Stimulated activated CD8-positive, alpha-beta memory T cell treated with anti-CD3 and anti-CD28 coated beads, Interleukin-12 subunit alpha, Interleukin-12 subunit beta, amount 100 ng/mL, for 1 hour (primary cell): Measurements from ENCODE around the gene DAPP1.
A peak's percentile ranks its signal among the peaks of the same experiment; 100 is the strongest.
"Not testable (repeated sequence)": the region's sequence is repeated elsewhere in the genome, so short reads cannot be mapped to it uniquely, and the experiment has no call there.

Experiments used
- DNase-seq: peaks from one replicate; pipeline ENCODE4 v3.0.0-alpha.2; 2020; ENCODE audit warnings: low read depth

The DAPP1 gene, protein sequence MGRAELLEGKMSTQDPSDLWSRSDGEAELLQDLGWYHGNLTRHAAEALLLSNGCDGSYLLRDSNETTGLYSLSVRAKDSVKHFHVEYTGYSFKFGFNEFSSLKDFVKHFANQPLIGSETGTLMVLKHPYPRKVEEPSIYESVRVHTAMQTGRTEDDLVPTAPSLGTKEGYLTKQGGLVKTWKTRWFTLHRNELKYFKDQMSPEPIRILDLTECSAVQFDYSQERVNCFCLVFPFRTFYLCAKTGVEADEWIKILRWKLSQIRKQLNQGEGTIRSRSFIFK

DNA sequence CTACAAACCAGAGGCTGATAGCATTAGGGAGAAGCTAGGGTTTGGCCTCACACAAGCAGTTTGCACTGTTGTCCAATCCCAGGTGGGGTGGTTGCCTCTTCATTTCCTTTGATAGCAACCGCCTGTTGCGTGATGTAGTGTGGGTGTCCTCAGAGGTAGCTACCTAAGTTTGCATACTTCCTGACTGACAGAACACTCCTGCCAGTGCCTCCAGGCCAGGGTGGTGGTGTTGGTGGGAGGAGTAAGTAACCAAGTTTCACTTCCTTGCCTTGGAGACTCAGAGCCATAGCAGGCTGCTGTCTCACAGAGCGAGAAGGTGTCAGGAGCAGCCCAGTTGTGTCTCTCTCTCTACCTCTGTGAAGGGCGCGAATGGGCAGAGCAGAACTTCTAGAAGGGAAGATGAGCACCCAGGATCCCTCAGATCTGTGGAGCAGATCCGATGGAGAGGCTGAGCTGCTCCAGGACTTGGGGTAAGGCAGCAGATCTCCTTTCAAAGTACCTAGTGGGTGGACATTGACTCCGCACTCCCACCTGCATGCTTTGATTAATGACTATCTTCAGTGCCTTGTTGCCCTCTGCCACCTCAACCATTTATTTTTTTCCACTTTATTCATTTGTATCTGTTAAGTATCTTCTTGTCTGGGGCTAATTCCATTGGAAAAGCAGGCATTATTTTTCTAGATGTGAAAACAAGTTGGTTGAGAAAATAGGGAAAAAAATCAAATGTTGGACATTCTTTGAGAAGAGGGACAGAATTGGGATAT is at the start of gene DAPP1:
DAPP1 (plus strand) TSS at position 283 of the 764 bp plus-strand sequence; CDS start at position 370, 87 bp downstream.
- DNase-seq: peak; percentile 35

DNA sequence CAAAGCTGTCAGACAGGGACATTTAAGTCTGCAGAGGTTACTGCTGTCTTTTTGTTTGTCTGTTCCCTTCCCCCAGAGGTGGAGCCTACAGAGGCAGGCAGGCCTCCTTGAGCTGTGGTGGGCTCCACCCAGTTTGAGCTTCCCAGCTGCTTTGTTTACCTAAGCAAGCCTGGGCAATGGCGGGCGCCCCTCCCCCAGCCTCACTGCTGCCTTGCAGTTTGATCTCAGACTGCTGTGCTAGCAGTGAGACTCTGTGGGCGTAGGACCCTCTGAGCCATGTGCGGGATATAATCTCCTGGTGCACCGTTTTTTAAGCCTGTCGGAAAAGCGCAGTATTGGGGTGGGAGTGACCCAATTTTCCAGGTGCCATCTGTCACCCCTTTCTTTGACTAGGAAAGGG is 45.8 kb upstream of the DAPP1 start:
- not testable (repeated sequence) for DNase-seq

DNA sequence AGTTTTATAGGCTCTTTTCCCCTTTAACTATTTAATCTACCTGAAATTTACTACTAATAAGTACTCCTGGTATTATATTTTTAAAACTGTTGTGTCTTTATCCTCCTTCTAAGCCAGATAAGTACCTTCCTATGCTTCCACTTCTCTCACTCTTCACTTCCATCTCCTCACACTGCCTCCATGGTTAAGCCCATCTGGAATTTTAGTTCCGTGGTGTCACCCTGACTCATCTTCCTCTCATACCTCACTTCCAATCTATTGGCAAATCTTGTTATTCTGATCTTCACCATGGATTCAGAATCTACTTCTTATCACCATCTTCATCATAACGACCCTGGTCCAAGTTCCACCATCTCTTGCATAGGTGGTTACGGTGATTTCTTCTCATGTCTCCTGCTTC is 32.7 kb upstream of the DAPP1 start:
- DNase-seq: no peak

DNA sequence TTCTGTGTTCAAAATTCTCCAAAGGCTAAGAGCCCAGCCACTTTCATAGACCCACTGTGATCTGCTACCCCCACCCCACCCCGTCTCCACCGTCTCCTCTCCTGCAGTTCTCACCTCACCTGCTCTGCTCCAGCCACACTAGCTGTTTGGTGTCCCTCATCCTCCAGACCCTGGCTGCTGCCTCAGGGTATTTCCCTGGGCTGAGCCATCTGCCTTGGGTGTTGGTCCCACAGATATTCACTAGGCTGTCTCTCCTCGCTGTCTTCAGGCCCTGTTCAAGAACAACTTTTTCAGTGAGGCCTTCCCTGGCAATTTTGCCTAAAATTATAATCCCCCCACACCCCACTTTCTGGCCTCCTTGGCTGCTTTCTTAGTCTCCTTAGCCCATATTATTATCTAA is 31.8 kb upstream of the DAPP1 start:
- DNase-seq: no peak

DNA sequence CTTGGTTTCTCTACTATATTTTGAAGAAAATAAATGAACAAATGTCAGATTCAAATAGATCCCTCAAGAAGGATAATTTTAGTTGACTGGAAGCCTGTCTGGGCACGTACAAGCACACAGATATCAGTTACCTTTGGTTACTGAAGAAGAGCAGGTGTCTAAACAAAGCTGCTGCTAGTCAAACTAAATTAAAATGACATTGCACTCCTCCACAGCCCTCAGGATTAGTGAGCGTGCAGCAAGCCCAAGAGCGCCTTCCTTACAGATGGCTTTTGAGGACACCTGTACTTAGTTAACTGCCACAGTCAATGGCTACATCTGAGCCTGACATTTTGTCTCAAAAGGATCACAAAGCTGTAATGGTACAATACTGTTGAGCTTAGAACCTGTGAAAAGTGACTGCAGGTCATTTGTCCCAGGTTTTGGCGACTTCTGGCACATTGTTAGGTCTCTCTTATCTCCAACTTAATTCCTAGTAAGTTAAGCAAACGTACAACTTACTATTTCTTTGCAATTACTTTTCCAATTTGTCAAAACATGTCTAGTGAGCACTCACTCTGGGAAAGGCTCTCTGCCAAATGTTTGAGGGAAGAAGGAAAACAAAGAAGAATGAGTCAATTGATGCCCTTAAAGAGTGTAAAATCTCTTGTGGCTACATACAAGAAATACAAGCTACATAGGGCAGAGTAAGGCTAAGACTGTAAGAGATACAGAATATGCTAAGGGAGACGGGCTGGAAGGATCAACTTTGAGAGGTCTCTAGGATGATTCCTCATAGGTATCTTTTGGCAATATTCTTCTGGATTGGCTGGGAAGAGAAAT is 25.6 kb upstream of the DAPP1 start:
- no peak for DNase-seq

DNA sequence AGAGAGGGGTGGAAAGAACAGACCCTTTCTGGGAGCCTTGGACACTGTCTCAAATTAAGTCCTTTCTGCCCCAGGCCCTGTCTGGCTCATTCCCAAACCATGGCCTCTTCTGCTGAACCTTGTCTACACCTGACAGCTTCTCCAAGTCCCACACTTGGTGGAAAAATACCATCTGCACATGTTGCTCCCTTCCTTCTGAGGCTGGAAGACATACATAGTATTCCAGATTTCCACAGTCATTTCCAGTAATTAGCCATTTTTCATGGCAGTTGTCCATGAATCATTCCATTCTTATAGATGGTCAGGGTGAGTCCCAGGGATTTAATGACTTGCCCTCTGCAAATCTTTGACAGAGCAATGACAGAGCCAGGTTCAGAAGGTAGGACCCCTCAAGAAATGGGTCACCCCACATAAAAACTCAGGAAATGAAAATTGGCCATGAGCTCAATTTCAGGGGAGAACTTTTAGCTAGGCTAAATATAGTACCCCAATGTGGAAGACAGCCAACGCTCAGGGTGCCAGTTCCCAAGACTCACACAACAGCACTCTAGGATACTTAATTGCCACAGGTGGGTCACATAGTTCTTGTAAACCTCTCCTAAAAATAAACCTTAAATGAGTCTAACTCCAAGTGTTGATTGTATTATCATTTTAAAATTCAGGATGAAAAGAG is 16.2 kb upstream of the DAPP1 start:
- no peak for DNase-seq

DNA sequence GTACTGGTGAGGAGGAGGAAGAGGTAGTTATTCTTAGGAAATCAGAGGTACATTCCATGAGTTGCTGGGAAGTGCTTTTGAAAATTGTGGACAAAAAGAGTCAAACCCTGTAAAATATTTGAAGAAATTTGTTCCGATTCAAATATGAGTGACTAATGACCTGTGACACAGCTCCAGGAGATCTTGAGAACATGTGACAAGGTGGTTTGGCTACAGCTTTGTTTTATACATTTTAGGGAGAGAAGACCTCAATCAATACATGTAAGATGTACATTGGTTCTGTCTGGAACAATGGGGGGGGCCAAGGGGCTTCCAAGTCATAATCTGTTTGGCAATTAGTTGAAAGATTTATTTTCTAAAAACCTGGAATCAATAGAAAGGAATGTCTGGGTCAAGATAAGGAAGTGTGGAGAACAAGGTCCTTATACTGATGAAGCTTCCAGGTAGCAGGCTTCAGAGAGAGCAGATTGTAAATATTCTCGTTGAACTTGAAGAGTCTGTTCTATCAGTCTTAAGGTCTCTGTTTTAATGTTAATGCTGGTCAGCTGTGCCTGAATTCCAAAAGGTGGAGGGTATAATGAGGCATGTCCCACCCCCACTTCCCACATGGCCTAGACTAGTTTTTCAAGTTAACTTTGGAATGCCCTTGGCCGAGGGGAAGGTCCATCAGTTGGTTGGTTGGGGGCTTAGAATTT is 15.5 kb upstream of the DAPP1 start:
- DNase-seq: no peak

DNA sequence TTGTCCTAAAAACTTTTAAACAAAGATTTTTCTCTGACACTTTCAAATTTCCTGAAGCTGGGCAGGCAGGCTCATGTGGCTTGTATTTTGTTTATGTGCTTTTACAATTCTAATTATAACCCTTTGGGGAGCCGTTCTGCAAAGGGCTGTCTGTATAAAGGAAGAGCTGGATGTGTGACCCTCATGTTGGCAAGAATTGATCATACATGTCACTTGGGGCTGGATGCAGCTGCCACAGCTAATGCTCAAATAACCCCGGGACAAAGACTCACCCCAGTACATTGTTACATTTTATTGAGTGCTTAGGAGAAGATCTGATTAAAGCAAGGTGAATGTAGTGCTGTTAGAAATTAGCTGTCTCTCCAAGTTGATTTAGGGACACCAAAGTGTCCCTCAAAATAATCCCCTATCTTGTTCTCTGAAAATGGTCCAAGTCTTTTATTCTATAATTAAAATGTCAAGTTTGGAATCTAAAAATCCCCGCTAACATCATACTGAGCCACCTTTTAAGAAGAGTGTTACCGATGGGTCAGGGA is 13.0 kb upstream of the DAPP1 start:
- no peak for DNase-seq

DNA sequence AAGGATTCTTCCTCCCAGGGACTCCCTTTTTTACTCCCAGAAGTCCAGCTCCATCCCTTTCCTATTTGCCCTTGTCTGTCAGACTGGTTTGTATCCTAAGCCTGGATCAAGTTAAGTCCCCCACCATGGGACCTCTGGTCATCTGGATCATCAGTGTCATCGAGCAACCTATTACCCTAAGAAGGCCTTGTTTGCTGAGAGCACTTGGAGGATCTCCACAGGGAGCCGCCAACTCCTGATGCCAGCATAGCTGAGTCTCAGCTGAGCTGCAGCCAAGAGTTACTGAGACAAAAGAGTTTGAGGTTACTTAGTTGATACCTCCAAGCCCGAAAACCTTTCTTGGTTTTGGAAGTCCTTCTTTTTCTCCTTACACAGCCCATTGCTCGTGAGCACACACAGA is 10.1 kb upstream of the DAPP1 start:
- DNase-seq: no peak

DNA sequence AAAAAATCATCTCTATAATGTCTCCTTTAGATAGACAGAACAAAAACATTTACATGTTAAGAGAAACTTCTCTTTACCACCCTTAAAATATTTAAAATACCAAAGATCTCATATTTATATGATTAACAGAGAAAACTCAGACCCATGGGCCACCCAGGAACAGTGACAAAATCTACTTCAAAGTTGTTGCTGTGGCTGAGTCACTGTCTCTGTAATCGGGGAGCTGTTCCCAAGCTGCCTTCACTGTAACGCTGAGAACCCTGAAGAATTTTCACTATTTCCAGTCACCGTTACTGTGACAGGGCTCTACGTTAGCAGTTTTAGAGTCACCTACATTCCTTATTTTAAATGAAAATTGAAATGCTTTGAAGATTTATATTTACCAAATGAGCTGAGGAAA is 9.0 kb upstream of the DAPP1 start:
- no peak for DNase-seq

DNA sequence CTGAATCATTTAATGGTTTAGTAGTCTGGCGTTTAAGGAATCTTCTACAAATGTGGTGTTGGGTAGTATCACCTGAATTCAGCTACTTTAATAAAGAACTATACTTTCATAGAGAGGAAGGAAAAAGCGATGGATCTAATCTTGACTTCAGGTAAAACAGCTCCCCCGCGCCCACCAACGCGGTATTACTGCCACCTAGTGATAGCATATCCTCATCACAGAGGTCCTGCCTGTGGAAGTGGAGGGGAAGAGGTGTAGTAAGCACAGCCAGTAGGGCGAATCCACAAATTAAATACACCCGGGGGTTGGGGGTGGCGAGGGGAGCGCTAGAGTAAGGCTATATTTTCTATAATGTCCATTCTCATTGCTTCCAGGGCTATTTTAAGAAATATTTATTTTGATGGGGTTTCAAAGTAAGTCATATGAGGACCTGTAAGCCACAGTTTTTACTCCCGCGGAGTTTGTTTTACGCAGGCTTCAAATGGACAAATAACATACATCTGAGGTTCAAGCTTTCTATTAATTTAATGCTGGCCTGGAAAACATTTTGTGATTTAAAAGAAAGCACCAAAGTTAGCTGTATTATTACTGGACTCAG is 8.3 kb upstream of the DAPP1 start:
- DNase-seq: peak; percentile 56

DNA sequence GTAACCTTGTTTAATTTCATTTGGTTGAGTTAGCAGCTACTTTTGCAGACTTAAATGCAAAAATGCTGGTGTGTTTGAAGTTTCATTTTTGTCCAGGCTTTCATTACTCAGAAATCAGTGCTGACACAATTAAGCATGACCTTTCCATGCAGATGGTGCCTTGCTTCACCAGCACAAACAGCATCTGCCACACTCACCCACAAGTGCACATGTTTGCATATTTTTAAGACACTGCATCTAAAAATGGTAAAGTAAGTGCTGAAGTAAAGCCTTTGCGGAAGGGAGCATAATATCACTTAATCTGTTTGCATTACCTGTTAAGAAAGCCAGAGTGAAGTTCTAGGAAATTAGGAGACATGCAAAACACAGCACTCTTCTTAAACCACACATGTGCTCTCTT is 7.3 kb upstream of the DAPP1 start:
- DNase-seq: no peak

DNA sequence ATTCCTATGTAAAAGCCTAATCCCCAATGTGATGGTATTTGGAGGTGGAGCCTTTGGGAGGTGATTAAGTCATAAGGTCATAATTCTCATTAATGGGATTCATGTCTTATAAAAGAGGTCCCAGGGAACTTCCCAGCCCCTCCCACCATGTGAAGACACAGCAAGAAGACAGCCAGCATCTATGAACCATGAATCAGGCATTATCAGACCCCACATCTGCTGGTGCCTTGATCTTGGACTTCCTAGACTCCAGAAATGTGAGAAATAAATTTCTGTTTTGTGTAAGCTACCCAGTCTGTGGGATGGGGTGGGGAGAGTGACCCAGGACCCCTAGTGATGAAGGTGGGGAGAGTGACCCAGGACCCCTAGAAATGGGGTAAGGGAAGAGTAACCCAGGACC is 6.1 kb upstream of the DAPP1 start:
- no peak for DNase-seq

DNA sequence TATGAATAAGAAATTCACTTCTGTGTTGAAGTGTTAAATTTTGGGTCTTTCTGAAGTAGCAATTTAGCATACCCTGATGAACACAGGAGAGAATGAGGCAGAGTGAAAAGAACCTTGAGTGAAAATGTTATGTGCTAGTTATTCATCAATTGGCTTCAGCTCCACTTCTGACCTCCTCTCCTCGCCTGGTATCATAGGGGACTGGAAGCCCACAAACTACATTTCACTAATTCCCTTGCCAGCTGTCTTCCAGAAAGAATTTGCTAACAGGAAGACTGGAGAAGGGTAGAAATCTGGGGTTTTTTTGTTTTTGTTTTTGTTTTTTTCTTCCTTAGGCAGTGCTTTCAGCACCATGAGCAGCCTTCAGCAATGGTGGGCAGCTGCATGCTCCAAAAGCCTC is 5.5 kb upstream of the DAPP1 start:
- no peak for DNase-seq

DNA sequence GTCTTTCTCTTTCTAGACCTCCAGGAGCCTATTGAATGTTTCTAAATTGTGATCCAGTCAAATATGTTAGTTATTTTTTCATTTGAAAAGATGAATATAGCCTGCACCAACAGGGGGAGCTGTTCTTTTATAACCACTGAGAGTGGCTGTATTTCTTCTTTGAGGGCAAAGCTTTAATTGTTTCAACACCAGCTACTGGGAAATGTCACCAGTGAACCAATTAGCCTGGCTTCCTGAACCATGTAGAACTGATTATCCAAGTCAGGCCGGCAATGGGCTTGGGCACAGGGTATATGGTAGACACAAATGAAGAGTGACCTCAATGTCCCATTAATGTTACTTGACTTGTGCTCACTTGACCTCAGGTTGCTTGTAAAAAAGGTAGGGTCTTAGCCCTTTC is 4.8 kb upstream of the DAPP1 start:
- peak; percentile 15 for DNase-seq

DNA sequence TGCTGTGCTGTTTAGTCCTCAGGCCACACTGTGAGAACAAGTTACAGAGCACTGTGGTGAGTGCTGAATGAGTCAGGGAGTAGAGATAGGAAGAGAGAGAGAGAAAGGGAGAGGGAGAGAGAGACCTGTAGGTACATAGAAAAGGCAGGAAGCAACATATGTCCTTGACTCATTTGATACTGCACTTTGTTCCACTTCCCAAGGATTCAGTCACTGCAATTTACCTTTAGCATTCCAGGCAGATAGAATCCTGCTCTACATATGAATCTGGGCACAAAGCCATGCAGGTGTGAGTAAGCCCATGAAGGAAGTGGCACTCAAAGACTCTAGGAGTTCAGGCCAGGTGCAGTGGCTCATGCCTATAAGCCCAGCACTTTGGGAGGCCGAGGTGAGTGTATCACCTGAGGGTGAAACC is 1.0 kb upstream of the DAPP1 start:
- DNase-seq: no peak

DNA sequence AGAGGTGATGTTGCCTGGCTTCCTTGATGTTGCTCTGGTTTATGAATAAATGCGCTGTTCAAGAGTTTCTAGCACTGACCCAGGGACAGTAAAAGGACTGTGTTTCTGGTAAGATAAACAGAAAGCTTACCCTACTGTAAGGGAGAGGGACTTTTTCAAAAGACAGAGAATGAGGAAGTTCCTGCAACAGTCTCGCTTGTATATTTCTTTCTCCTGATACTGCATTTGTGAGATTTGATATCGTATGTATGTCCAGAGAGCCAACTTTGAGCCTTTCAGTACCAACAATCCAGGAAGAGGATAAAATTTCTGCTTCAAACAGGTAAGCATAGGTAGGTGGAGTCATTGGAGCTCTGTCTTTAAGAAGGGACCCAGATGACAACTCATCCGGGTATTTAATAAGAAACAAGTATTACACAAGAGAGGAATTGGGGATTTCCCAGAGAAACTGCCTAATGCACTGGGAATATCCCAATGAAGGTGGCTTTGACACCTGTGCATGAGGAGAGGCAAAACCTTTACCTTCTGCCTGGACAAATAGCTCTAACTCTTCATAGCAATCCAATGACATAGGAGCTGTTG is 773 bp downstream of the DAPP1 start:
- DNase-seq: no peak

DNA sequence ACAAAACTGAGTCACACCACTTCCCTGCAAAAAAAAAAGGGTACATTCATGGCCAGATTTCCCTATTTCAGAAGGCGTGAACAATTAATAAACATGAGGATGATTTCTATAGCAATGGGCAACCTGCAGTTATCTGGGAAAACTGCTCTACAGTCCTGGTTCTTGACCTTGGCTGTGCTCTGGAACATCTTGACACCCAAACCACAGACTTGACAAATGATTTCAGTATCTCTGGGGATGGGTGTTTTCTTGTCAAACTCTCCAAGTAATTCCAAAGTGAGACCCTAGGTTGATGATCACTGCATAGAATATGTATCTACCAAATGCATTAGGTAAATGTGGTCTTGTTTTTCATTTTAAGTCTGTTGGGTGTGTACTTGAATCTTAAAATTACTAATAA is 2.0 kb downstream of the DAPP1 start:
- DNase-seq: no peak

DNA sequence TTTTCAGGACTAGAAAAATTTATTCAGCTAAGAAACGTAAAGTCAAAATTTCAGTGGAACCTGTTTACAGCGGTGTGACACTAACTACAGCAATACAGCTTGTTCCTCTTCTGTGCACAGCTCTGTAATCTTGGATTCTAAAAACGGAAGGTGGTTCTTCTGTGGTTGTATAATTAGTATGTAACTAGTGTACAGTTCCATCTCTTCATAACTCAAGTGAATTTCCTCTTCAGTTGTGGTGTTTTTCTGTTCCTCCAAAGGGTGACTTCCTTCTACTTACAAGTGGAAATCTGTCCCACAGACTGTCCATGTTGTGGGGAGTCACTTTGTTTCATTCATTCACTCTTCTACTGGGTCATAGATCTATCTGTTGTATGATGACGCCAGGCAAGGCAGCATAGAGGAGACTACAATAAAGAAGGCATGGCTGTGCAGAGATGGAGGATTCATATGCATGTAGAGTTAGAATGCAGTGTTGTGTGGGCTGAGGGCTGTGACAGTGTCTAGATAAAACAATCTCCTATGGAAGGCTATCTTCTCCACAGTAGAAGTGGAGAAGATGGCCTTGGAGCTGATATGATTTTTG is 5.4 kb downstream of the DAPP1 start:
- DNase-seq: no peak

DNA sequence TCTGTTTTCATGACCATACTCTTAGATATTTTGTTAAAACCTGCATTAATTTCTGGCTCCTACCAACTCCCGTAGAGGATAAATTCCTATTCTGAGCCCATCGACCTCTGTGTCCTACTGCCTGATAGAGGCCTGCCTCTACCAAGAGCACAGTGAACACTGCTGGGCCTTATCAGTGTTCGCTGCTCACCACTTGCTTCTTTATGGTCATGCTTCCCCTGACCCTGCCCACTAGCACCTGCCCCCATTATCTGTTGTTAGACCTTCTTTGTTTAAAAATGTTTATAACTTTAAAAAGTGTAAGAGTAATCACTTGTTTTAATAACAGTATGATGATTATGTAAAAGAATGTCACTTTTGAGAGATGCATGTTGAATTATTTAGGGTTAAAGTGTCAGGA is 6.1 kb downstream of the DAPP1 start:
- DNase-seq: no peak
